ENCODE data around the gene ZBTB7C. TPM values are rescaled to one million over a fixed set of nuclear protein-coding genes. Genes with fewer than 3 reads are reported as not detected.

ZBTB7C gene
- total RNA-seq, 6 experiments from 2014 or later, result not detected

DNA sequence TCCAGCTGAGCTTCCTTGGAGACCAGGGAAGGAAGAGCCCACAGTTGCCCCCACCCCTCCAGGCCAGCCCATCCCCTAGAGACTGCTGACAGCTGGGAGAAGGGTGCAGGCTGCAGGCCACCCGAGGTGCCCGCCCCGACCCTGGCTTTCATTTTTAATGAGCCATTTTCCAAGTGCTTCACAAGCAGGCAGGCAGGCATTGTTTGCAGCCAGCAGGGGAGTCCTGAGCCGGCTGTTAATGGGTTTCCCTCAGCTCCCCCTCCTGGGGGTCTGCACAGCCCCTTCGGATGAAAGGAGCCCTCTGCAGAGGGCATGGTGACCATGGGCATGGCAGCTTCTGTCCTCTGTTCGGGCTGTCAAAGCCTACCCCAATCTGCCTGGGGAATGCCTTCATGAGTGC lies 94.5 kb downstream of the ZBTB7C start:
- peaks cover 2% of the 10 kb centered on the region for H3K4me1 Mint-ChIP-seq (ENCODE audit: low read depth)
- no peak overlapping the region for H3K27ac Mint-ChIP-seq
- no peak overlapping the region for H3K4me3 Mint-ChIP-seq
- no peaks in the 10 kb centered on the region for H3K9me3 Mint-ChIP-seq
- H3K36me3 Mint-ChIP-seq (ENCODE audit: low read depth), result no peaks in the 10 kb centered on the region
- DNase-seq, result no peak
- peaks cover 38% of the 10 kb centered on the region for H3K27me3 Mint-ChIP-seq (ENCODE audit: insufficient read depth)
- no peak for TF ChIP-seq CTCF (IDR thresholded peaks at IDR 0.05)

GRCh38 chr18:48313792-48314191 lies 95.4 kb downstream of the ZBTB7C start:
- no peak overlapping the region for H3K27ac Mint-ChIP-seq
- no peak for TF ChIP-seq CTCF (IDR thresholded peaks at IDR 0.05)

DNA sequence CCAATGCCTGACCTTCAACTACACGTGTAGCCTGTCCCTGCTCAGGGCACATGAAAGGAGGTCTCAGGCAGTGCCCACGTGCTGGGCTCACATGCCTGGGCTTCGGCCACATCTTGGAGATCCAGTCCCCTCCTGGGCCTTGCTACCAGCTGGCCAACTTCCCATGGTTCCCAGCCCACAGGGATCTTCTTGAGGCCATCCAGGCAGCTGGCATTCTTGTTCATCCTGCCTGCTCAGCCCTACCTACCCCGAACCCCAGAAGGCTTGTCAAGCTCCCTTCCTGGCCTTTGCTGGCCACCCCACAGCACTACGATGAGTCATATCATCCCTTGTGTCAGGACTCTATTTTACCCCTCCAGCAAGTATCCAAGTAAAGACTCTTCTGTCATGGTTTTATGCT lies 97.1 kb downstream of the ZBTB7C start:
- Mint-ChIP-seq H3K27ac (no peak overlapping the region), H3K36me3 (ENCODE audit: low read depth) (no peaks in the 10 kb centered on the region), H3K9me3 (no peaks in the 10 kb centered on the region), H3K27me3 (ENCODE audit: insufficient read depth) (peaks cover 50% of the 10 kb centered on the region), H3K4me3 (no peak overlapping the region), H3K4me1 (ENCODE audit: low read depth) (no peaks in the 10 kb centered on the region)
- no peak for DNase-seq
- no peak for TF ChIP-seq CTCF (IDR thresholded peaks at IDR 0.05)

More at GRCh38 chr18:48313792-48314191, 95.4 kb downstream of the ZBTB7C start:
- Mint-ChIP-seq H3K4me3 (no peak overlapping the region), H3K36me3 (ENCODE audit: low read depth) (no peaks in the 10 kb centered on the region), H3K9me3 (no peaks in the 10 kb centered on the region), H3K4me1 (ENCODE audit: low read depth) (no peaks in the 10 kb centered on the region; the same call in 1 of the 2 replicates), H3K27me3 (ENCODE audit: insufficient read depth) (peaks cover 46% of the 10 kb centered on the region)
- DNase-seq, result no peak

- Mint-ChIP-seq H3K36me3 (ENCODE audit: low read depth) (no peaks in the 10 kb centered on the region), H3K27me3 (ENCODE audit: insufficient read depth) (peaks cover 47% of the 10 kb centered on the region), H3K27ac (no peak overlapping the region)
Observed at GRCh38 chr18:48310999-48311398, 98.2 kb downstream of the ZBTB7C start.

GRCh38 chr18:48310353-48310752 lies 98.8 kb downstream of the ZBTB7C start:
- H3K27ac Mint-ChIP-seq, result no peak overlapping the region
- no peak for DNase-seq
- H3K9me3 Mint-ChIP-seq, result no peaks in the 10 kb centered on the region
- no peak for TF ChIP-seq CTCF (IDR thresholded peaks at IDR 0.05)
- H3K4me1 Mint-ChIP-seq (ENCODE audit: low read depth), result no peaks in the 10 kb centered on the region
- H3K27me3 Mint-ChIP-seq (ENCODE audit: insufficient read depth), result peaks cover 47% of the 10 kb centered on the region
- no peak overlapping the region for H3K4me3 Mint-ChIP-seq
- H3K36me3 Mint-ChIP-seq (ENCODE audit: low read depth), result no peaks in the 10 kb centered on the region

More at GRCh38 chr18:48310999-48311398, 98.2 kb downstream of the ZBTB7C start:
- TF ChIP-seq CTCF (IDR thresholded peaks at IDR 0.05), result no peak
- Mint-ChIP-seq H3K4me3 (no peak overlapping the region), H3K4me1 (ENCODE audit: low read depth) (no peaks in the 10 kb centered on the region), H3K9me3 (no peaks in the 10 kb centered on the region)
- DNase-seq, result no peak

All from HFFc6 (cell line).